Activated CD4-positive, CD25-positive, alpha-beta regulatory T cell (primary cell): ENCODE measurements around the gene RYR2.

Experiments used
- DNase-seq, 4 experiments: peaks; one replicate each; lab custom pipeline; 2025; lab: John Stamatoyannopoulos, UW

Gene RYR2

GRCh38 chr1:237672748-237673147, 630.8 kb downstream of the RYR2 start:
- no peak for DNase-seq

GRCh38 chr1:237673631-237674030, 631.6 kb downstream of the RYR2 start:
- DNase-seq = no peak

DNA sequence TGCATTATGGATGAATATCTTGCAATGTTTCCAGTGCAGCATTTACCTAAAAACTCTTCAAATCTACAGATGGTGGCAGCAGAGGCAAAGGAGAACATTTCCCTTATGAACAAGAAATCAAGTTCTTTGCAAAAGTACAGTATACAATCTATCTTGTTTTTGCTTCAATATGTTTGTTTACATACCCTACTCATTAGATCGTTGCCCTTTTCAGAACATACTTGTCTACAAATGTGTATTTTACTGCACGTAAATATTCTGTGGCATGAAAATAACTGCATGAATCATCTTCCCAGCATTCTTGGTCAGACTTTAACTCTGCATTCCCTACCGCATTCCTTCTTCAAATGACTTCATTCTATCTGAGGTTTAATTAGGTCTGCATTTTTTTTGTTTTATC, 636.0 kb downstream of the RYR2 start:
- no peak for DNase-seq

GRCh38 chr1:237679687-237680086, 637.7 kb downstream of the RYR2 start:
- no peak for DNase-seq

DNA sequence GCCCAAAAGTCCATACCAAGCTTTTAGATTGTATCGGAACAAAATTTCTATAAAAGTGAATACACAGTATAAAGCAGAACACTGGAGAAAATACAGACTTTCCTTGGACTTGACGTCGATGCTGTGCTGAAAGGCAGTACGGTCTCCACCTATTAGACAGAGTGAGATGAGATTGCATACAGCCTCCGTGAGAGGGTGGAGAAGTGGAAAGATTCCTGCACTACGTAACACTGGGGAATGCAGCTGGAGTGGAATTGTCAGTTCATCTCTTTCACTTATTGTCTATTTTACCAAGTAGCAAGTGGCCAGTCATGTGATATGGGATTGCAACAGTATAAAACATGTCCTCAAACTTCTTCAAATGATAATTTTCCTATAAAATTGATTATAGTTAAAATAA, 639.2 kb downstream of the RYR2 start:
- no peak for DNase-seq

DNA sequence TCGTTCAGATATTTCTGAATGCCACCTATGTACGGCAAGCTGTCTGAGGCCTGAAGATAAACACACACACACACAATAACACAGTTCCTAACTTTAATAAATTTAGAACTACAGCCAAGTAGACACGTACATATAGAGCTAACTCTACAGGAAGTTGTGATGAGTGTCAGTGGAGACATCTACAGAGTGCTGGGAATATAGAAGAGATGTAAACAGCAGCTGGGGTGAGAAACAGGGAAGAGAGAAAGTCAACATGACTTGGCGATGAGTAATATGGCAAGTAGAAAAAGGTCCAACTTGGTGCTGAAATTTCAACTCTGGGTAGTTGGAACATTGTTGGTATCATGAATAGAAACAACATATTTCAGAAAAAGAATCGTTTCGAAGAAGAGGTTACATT, 642.3 kb downstream of the RYR2 start:
- DNase-seq = no peak

- no peak for DNase-seq
These were observed 643.6 kb downstream of the RYR2 start for GRCh38 chr1:237685551-237685950.

DNA sequence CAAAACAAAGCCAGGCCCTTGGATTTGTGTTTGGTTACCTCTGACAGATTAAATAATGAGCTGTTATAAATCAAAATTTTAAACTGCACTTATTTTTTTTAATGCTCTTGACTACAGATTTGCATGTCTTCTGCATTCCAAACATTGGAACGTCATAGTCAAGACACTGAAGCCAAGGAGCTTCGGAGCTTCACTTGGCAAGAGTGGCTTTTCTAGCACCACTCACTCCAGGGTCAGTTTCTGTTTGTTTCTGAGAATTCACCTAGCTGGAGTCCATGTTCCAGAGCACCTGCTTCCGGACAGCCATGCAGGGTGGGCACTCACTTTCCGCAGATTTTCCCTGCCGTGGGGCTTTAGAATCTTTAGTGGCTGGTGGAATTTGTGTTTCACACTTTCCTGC, 645.8 kb downstream of the RYR2 start:
- no peak for DNase-seq

- no peak for DNase-seq
These were observed 648.7 kb downstream of the RYR2 start for GRCh38 chr1:237690656-237691055.

- DNase-seq = no peak
These were observed 650.3 kb downstream of the RYR2 start for GRCh38 chr1:237692255-237692654.

- no peak for DNase-seq
These were observed 653.9 kb downstream of the RYR2 start for GRCh38 chr1:237695878-237696277.

GRCh38 chr1:237700181-237700580, 658.2 kb downstream of the RYR2 start:
- no peak for DNase-seq

- no peak for DNase-seq
These were observed 659.5 kb downstream of the RYR2 start for GRCh38 chr1:237701534-237701933.

DNA sequence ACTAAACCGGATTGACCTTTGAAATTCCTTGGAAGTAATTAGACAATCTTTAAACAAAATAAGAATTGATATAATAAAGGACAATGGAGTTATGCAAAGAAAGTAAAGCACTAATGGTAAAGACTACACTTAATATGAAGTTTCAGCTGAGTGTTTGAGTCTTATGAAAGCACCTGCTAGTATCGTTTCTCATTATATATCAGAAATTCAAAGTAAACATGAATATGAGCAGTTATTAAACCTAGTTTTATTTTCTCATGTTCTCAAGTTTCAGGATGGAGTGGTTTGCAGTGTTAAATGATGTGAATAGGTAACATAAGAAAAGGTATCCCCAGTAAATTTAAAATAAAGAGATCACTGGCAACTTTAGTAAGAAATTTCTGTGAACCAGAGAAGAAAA, 660.2 kb downstream of the RYR2 start:
- DNase-seq = no peak

DNA sequence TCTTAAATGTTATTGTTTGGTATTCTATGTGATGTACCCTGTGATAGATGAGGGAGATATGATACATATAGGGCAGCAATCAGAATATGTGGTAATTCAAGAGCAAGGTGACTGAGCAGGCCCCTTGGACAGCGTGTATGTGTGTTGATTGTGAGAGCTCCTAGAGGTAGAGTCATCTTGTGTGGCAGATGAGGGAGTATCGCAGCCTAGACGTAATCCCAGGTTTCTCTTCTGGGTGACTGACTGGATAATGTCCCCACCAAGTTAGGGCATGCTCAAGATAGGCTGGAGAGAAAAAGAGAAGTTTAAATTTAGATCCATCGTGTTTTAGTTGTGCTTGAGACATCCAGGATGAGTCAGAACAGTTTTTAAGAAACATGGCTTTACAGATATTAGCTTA, 663.5 kb downstream of the RYR2 start:
- DNase-seq = no peak

- no peak for DNase-seq
These were observed 667.4 kb downstream of the RYR2 start for GRCh38 chr1:237709355-237709754.

GRCh38 chr1:237711281-237711680, 669.3 kb downstream of the RYR2 start:
- no peak for DNase-seq

GRCh38 chr1:237712082-237712481, 670.1 kb downstream of the RYR2 start:
- DNase-seq = no peak

DNA sequence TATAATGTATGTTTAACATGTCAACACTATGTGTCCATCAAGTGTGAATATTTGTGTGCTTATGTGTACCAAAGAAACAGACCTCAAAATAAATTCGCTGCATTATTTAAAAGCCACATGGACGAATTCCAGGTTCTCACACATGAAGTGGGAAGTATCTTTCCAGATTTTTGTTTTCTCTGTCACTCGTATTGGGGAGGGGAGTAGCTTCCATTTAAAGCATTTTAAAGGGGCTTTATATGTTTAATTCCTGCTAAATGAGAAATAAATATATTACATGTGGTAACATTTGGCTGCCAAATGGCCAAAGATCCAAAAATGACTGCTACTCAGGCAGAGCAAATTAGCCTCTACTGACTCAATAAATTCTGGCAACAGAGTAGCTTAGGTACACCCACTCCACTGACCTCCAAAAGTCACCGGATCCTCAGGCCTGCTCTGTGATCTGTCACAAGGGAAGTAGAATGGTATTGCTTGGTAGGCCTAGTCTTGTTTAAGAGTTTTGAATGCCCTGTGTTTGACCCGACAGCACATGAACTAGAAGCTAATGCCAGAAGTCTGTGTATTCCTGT, 670.7 kb downstream of the RYR2 start:
- no peak for DNase-seq

- DNase-seq = no peak
These were observed 671.9 kb downstream of the RYR2 start for GRCh38 chr1:237713916-237714315.

DNA sequence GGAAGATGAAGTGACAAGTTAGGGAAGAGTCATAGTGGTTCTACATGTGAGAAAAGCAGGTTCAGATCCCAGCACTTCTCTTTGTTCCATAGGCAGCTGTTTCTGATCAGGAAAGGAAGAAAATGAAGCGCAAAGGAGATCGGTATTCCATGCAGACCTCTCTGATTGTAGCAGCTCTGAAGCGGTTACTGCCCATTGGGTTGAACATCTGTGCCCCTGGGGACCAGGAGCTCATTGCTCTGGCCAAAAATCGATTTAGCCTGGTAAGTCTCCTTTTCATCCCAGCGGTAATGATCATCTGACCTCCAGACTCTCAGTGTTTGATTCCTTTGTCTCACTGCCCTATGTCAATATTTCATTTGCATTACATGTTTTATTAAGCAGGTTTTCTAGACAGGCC, 675.1 kb downstream of the RYR2 start:
- DNase-seq = no peak

- no peak for DNase-seq
These were observed 688.9 kb downstream of the RYR2 start for GRCh38 chr1:237730826-237731350.

DNA sequence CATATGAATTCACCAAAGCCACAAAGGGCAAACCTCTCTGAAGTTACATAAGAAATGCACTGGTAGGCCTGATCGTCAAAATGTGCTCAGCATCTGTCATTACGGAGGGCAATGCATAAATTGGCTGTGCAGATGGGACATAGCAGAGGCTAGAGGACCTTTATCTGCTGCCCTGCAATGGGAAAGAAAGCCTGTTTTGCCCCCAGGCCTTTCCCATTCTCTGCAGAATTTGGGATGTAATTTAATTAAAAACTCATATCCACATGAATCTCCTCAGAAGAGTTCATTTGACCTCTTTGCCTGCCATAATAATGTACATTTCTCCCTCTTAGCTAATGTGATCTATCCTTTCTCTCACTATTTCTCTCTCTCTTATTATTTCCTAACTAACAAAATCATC, 690.7 kb downstream of the RYR2 start:
- no peak for DNase-seq

GRCh38 chr1:237736372-237737029, 694.5 kb downstream of the RYR2 start:
- DNase-seq = no peak
